IPS DF 19.7 (cell line): ENCODE results near the gene DSCAML1.

Source experiments
- DNase-seq: peaks from one replicate; pipeline ENCODE4 v3.0.0-alpha.2; 2013; ENCODE audit warnings: low read depth, low spot score

DSCAML1 gene

GRCh38 chr11:117497206-117497951 is 299.6 kb downstream of the DSCAML1 start:
- DNase-seq, result no peak

- DNase-seq, result no peak
Measured at GRCh38 chr11:117495357-117495756, 301.7 kb downstream of the DSCAML1 start.

GRCh38 chr11:117492578-117493251 is 304.3 kb downstream of the DSCAML1 start:
- no peak for DNase-seq

- DNase-seq, result no peak
Measured at GRCh38 chr11:117490911-117491310, 306.1 kb downstream of the DSCAML1 start.

- no peak for DNase-seq
Measured at GRCh38 chr11:117489999-117490679, 306.9 kb downstream of the DSCAML1 start.

GRCh38 chr11:117488996-117489952 is 307.7 kb downstream of the DSCAML1 start:
- DNase-seq, result no peak

GRCh38 chr11:117486059-117486458 is 311.0 kb downstream of the DSCAML1 start:
- DNase-seq, result no peak

- no peak for DNase-seq
Measured at GRCh38 chr11:117484156-117484555, 312.9 kb downstream of the DSCAML1 start.

- no peak for DNase-seq
Measured at GRCh38 chr11:117483372-117483771, 313.6 kb downstream of the DSCAML1 start.

- DNase-seq, result no peak
Measured at GRCh38 chr11:117482881-117483280, 314.1 kb downstream of the DSCAML1 start.

GRCh38 chr11:117481885-117482284 is 315.1 kb downstream of the DSCAML1 start:
- no peak for DNase-seq

GRCh38 chr11:117481036-117481435 is 316.0 kb downstream of the DSCAML1 start:
- no peak for DNase-seq

- no peak for DNase-seq
Measured at GRCh38 chr11:117480221-117480620, 316.8 kb downstream of the DSCAML1 start.

GRCh38 chr11:117479372-117479771 is 317.6 kb downstream of the DSCAML1 start:
- no peak for DNase-seq

- no peak for DNase-seq
Measured at GRCh38 chr11:117478926-117479325, 318.1 kb downstream of the DSCAML1 start.

- no peak for DNase-seq
Measured at GRCh38 chr11:117478126-117478860, 318.7 kb downstream of the DSCAML1 start.

GRCh38 chr11:117477721-117478120 is 319.3 kb downstream of the DSCAML1 start:
- no peak for DNase-seq

- no peak for DNase-seq
Measured at GRCh38 chr11:117476531-117477142, 320.4 kb downstream of the DSCAML1 start.

GRCh38 chr11:117475716-117476530 is 321.1 kb downstream of the DSCAML1 start:
- no peak for DNase-seq
